ENCODE measurements around the gene FBP2.

DNA sequence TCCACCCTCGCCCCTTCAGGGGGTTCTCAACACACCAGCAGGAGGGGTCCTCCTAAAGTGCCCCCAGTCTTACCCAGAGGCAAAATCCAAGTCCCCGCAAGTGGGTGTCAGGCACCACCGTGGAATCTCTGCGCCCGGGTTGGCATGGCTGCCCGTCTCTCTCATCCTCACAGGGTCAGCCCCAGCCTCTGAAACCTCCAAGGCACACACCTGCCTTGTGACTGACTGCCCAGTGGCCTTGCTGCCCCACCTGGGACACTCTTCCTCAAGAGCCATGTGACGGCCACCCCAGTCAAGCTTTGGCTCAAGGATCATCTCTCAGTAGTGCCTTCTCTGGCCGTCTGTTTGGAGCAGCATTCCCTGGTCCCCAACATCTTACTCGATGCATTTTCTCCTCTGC, 4.9 kb downstream of the FBP2 start:
- TF ChIP-seq, protein P1, sequence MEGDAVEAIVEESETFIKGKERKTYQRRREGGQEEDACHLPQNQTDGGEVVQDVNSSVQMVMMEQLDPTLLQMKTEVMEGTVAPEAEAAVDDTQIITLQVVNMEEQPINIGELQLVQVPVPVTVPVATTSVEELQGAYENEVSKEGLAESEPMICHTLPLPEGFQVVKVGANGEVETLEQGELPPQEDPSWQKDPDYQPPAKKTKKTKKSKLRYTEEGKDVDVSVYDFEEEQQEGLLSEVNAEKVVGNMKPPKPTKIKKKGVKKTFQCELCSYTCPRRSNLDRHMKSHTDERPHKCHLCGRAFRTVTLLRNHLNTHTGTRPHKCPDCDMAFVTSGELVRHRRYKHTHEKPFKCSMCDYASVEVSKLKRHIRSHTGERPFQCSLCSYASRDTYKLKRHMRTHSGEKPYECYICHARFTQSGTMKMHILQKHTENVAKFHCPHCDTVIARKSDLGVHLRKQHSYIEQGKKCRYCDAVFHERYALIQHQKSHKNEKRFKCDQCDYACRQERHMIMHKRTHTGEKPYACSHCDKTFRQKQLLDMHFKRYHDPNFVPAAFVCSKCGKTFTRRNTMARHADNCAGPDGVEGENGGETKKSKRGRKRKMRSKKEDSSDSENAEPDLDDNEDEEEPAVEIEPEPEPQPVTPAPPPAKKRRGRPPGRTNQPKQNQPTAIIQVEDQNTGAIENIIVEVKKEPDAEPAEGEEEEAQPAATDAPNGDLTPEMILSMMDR (optimal IDR thresholded peaks at IDR 0.05 in 1 of 3, IDR thresholded peaks at IDR 0.05 in 1 of 3, conservative IDR thresholded peaks at IDR 0.05 in 1 of 3; ENCODE audit: extremely low read depth in 1 of 3, insufficient read depth in 2 of 3, low read length in 3 of 3), result no peak
- no peak for TF ChIP-seq EZH2 (IDR thresholded peaks at IDR 0.05; ENCODE audit: low read length)
